Measurements from ENCODE around the gene GAB1.

GAB1 gene

GRCh38 chr4:143396695-143397094 lies 60.0 kb downstream of the GAB1 start:
- H3K27ac ChIP-seq (ENCODE audit: low read depth, low read length) = no peak overlapping the region
- H3K4me1 ChIP-seq (ENCODE audit: control insufficient read depth in 1 of 2, insufficient read depth in 2 of 2, low read length in 2 of 2) = peaks cover 0 to 16% of the 10 kb centered on the region in 2 donors
- H3K9me3 ChIP-seq (ENCODE audit: control insufficient read depth in 1 of 2, low read length in 2 of 2) = no peaks in the 10 kb centered on the region
- H3K4me3 ChIP-seq (ENCODE audit: low read depth in 1 of 2, low read length in 2 of 2) = no peak overlapping the region
- no peak overlapping the region for H3K9ac ChIP-seq (ENCODE audit: low read depth in 1 of 2, low read length in 2 of 2)
- H3K36me3 ChIP-seq (ENCODE audit: control insufficient read depth in 1 of 2, insufficient read depth in 2 of 2, low read length in 2 of 2) = no peaks in the 10 kb centered on the region
- H3K27me3 ChIP-seq (ENCODE audit: control insufficient read depth in 1 of 2, insufficient read depth in 2 of 2, low read length in 2 of 2) = no peaks in the 10 kb centered on the region

DNA sequence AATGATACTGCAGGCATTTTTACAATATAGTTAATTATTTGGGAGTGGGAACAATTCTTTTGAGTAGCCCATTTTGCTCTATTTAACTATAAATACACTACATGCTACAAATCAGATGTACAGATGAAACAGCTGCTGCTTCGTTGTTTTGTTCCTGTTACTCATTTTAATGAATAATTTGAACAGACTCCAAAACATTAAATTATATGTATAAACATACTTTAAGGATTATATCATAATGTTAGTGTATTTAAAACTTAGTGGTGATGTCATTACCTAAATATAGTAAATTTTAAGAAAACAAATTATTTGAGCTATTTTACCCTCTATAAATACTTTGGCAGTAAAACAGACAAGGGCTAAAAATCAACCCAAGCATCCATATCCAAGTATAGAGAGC lies 60.7 kb downstream of the GAB1 start:
- H3K9me3 ChIP-seq (ENCODE audit: control insufficient read depth in 1 of 2, low read length in 2 of 2) = no peaks in the 10 kb centered on the region
- H3K27me3 ChIP-seq (ENCODE audit: control insufficient read depth in 1 of 2, insufficient read depth in 2 of 2, low read length in 2 of 2) = no peaks in the 10 kb centered on the region
- H3K4me3 ChIP-seq (ENCODE audit: low read depth in 1 of 2, low read length in 2 of 2) = no peak overlapping the region
- H3K4me1 ChIP-seq (ENCODE audit: control insufficient read depth in 1 of 2, insufficient read depth in 2 of 2, low read length in 2 of 2) = peaks cover 0 to 15% of the 10 kb centered on the region in 2 donors
- no peak overlapping the region for H3K9ac ChIP-seq (ENCODE audit: low read depth in 1 of 2, low read length in 2 of 2)
- H3K36me3 ChIP-seq (ENCODE audit: control insufficient read depth in 1 of 2, insufficient read depth in 2 of 2, low read length in 2 of 2) = no peaks in the 10 kb centered on the region
- H3K27ac ChIP-seq (ENCODE audit: low read depth, low read length) = no peak overlapping the region

GRCh38 chr4:143397887-143398286 lies 61.2 kb downstream of the GAB1 start:
- Histone ChIP-seq H3K4me3 (ENCODE audit: low read depth in 1 of 2, low read length in 2 of 2) (no peak overlapping the region), H3K36me3 (ENCODE audit: control insufficient read depth in 1 of 2, insufficient read depth in 2 of 2, low read length in 2 of 2) (no peaks in the 10 kb centered on the region), H3K4me1 (ENCODE audit: control insufficient read depth in 1 of 2, insufficient read depth in 2 of 2, low read length in 2 of 2) (peaks cover 0 to 20% of the 10 kb centered on the region in 2 donors), H3K9ac (ENCODE audit: low read depth in 1 of 2, low read length in 2 of 2) (no peak overlapping the region), H3K9me3 (ENCODE audit: control insufficient read depth in 1 of 2, low read length in 2 of 2) (no peaks in the 10 kb centered on the region), H3K27ac (ENCODE audit: low read depth, low read length) (no peak overlapping the region), H3K27me3 (ENCODE audit: control insufficient read depth in 1 of 2, insufficient read depth in 2 of 2, low read length in 2 of 2) (no peaks in the 10 kb centered on the region)

DNA sequence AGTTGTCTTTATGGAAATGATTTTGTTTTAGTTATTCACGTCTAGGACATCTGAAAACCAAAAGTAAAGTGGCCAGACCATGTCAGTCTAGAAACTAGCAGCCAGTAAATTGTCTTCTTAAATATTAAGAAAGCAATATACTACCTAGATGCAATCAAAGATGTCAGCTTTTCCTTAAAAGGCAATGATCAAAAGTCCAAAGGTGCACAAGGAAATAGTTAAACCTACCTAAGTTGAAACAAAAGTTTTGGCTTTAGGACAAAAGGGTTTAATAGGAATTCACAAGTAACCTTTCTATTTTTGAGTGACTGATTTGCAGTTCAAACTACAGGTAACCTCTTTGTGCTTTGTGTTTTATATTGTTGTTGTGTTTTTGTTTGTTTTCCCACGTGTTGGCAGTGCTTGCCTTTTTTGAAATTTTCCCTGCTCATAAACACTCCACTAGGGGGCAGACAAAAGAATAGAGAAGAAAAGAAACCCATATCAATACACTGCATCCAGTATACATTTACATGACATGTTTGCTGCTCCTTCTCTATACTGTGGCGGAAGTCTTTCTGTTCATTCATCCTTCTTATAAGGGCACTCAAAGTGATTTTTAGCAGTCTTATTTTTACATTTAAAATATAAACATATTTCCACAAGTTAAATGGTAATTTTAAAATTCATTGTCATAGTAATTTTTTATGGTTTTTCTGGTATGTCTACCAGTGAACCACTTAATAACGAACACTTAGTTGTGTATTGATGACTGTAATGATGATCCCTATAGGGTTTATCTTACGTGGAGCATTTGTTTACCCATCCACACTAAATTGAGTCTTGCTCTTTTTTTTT lies 62.7 kb downstream of the GAB1 start:
- H3K4me1 ChIP-seq (ENCODE audit: control insufficient read depth in 1 of 2, insufficient read depth in 2 of 2, low read length in 2 of 2) = peaks cover 8 to 34% of the 10 kb centered on the region in 2 donors
- no peaks in the 10 kb centered on the region for H3K36me3 ChIP-seq (ENCODE audit: control insufficient read depth in 1 of 2, insufficient read depth in 2 of 2, low read length in 2 of 2)
- H3K27ac ChIP-seq (ENCODE audit: low read depth, low read length) = no peak overlapping the region

DNA sequence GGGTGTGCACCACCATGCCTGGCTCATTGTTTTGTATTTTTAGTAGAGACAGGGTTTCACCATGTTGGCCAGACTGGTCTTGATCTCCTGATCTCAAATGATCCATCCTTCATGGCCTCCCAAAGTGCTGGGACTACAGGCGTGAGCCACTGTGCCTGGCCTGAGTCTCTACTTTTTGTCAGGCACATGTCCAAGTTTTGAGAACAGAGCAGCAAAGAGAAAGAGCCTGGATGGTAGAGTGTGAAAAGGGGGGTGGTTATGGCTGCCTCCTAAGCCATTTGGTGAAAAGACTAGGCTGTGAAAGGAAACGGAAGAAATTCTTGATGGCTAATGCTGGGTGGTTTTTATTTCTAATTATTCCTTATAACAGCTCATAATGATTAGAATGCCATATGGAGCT lies 63.4 kb downstream of the GAB1 start:
- Histone ChIP-seq H3K27me3 (ENCODE audit: control insufficient read depth in 1 of 2, insufficient read depth in 2 of 2, low read length in 2 of 2) (no peaks in the 10 kb centered on the region), H3K27ac (ENCODE audit: low read depth, low read length) (no peak overlapping the region), H3K4me1 (ENCODE audit: control insufficient read depth in 1 of 2, insufficient read depth in 2 of 2, low read length in 2 of 2) (peaks cover 15 to 42% of the 10 kb centered on the region in 2 donors), H3K9me3 (ENCODE audit: control insufficient read depth in 1 of 2, low read length in 2 of 2) (no peaks in the 10 kb centered on the region), H3K9ac (ENCODE audit: low read depth in 1 of 2, low read length in 2 of 2) (no peak overlapping the region), H3K4me3 (ENCODE audit: low read depth in 1 of 2, low read length in 2 of 2) (no peak overlapping the region), H3K36me3 (ENCODE audit: control insufficient read depth in 1 of 2, insufficient read depth in 2 of 2, low read length in 2 of 2) (no peaks in the 10 kb centered on the region)

More for the DNA sequence above, 62.7 kb downstream of the GAB1 start:
- peak overlapping the region in 1 of 2 donors; percentile 11 for H3K4me3 ChIP-seq (ENCODE audit: low read depth in 1 of 2, low read length in 2 of 2)
- no peaks in the 10 kb centered on the region for H3K27me3 ChIP-seq (ENCODE audit: control insufficient read depth in 1 of 2, insufficient read depth in 2 of 2, low read length in 2 of 2)
- no peak overlapping the region for H3K9ac ChIP-seq (ENCODE audit: low read depth in 1 of 2, low read length in 2 of 2)
- H3K9me3 ChIP-seq (ENCODE audit: control insufficient read depth in 1 of 2, low read length in 2 of 2) = no peaks in the 10 kb centered on the region

DNA sequence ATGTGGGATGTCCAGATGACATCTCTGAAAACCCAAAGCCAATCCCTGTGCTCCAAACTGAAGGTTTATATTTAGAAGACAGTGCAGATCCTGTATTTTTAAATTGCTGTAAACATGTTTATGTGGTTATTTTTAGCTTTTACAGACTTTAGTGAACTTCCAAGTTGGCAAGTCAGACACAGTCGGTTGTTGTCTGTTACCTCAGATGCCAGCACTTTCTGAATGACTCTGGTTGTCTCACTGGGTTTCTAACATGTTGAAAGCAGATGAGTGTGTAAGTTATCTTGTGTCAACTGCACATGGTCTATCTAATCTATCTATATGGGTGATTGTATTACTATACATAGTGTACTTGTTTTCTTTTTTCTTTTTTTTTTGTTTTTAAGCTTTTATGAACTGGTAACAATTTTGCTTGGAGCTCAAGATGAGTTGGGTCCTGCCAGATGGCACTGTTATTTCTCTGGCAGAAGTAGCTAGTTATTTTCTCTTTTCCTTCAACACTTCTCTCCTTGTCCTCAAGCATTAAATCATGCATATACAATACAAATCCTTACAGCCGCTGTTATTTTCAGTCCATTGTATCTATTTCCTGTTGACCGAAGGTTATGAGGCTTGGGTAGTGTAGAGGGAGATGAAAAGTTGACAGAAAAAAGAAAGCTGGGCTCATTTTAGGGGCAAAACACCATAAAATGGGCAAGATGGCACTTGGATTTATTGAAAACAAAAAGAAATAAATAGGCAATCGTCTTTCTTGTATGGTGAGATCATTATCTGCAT lies 66.3 kb downstream of the GAB1 start:
- Histone ChIP-seq H3K9ac (ENCODE audit: low read depth in 1 of 2, low read length in 2 of 2) (no peak overlapping the region), H3K27ac (ENCODE audit: low read depth, low read length) (no peak overlapping the region), H3K27me3 (ENCODE audit: control insufficient read depth in 1 of 2, insufficient read depth in 2 of 2, low read length in 2 of 2) (no peaks in the 10 kb centered on the region), H3K4me1 (ENCODE audit: control insufficient read depth in 1 of 2, insufficient read depth in 2 of 2, low read length in 2 of 2) (peaks cover 32 to 55% of the 10 kb centered on the region in 2 donors), H3K36me3 (ENCODE audit: control insufficient read depth in 1 of 2, insufficient read depth in 2 of 2, low read length in 2 of 2) (no peaks in the 10 kb centered on the region), H3K9me3 (ENCODE audit: control insufficient read depth in 1 of 2, low read length in 2 of 2) (no peaks in the 10 kb centered on the region), H3K4me3 (ENCODE audit: low read depth in 1 of 2, low read length in 2 of 2) (no peak overlapping the region)

DNA sequence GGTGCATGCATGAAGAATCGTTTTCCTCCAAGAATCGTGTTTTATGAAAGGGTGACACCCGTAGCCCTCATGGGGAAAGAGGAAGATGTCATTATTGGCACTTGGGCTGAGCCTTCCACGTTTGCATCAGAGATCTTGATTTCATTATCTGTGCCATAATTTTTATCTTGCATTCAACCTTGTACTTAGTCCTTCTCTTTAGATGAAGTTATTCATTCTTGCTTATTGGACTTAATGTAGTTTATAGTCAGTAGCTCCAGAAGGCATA lies 66.8 kb downstream of the GAB1 start:
- no peak overlapping the region for H3K9ac ChIP-seq (ENCODE audit: low read depth in 1 of 2, low read length in 2 of 2)
- H3K9me3 ChIP-seq (ENCODE audit: control insufficient read depth in 1 of 2, low read length in 2 of 2) = no peaks in the 10 kb centered on the region
- H3K27me3 ChIP-seq (ENCODE audit: control insufficient read depth in 1 of 2, insufficient read depth in 2 of 2, low read length in 2 of 2) = no peaks in the 10 kb centered on the region
- H3K4me1 ChIP-seq (ENCODE audit: control insufficient read depth in 1 of 2, insufficient read depth in 2 of 2, low read length in 2 of 2) = peaks cover 32 to 51% of the 10 kb centered on the region in 2 donors
- H3K36me3 ChIP-seq (ENCODE audit: control insufficient read depth in 1 of 2, insufficient read depth in 2 of 2, low read length in 2 of 2) = no peaks in the 10 kb centered on the region
- no peak overlapping the region for H3K4me3 ChIP-seq (ENCODE audit: low read depth in 1 of 2, low read length in 2 of 2)
- no peak overlapping the region for H3K27ac ChIP-seq (ENCODE audit: low read depth, low read length)

GRCh38 chr4:143404555-143404954 lies 67.9 kb downstream of the GAB1 start:
- Histone ChIP-seq H3K36me3 (ENCODE audit: control insufficient read depth in 1 of 2, insufficient read depth in 2 of 2, low read length in 2 of 2) (no peaks in the 10 kb centered on the region), H3K4me1 (ENCODE audit: control insufficient read depth in 1 of 2, insufficient read depth in 2 of 2, low read length in 2 of 2) (peaks cover 32 to 49% of the 10 kb centered on the region in 2 donors), H3K4me3 (ENCODE audit: low read depth in 1 of 2, low read length in 2 of 2) (no peak overlapping the region), H3K27me3 (ENCODE audit: control insufficient read depth in 1 of 2, insufficient read depth in 2 of 2, low read length in 2 of 2) (no peaks in the 10 kb centered on the region), H3K9me3 (ENCODE audit: control insufficient read depth in 1 of 2, low read length in 2 of 2) (no peaks in the 10 kb centered on the region), H3K27ac (ENCODE audit: low read depth, low read length) (no peak overlapping the region), H3K9ac (ENCODE audit: low read depth in 1 of 2, low read length in 2 of 2) (no peak overlapping the region)

- peaks cover 32 to 49% of the 10 kb centered on the region in 2 donors for H3K4me1 ChIP-seq (ENCODE audit: control insufficient read depth in 1 of 2, insufficient read depth in 2 of 2, low read length in 2 of 2)
- no peaks in the 10 kb centered on the region for H3K36me3 ChIP-seq (ENCODE audit: control insufficient read depth in 1 of 2, insufficient read depth in 2 of 2, low read length in 2 of 2)
- no peaks in the 10 kb centered on the region for H3K9me3 ChIP-seq (ENCODE audit: control insufficient read depth in 1 of 2, low read length in 2 of 2)
- H3K27ac ChIP-seq (ENCODE audit: low read depth, low read length) = peak overlapping the region; percentile 1
- H3K27me3 ChIP-seq (ENCODE audit: control insufficient read depth in 1 of 2, insufficient read depth in 2 of 2, low read length in 2 of 2) = no peaks in the 10 kb centered on the region
- H3K4me3 ChIP-seq (ENCODE audit: low read depth in 1 of 2, low read length in 2 of 2) = peak overlapping the region; percentile 7 to 50
- no peak overlapping the region for H3K9ac ChIP-seq (ENCODE audit: low read depth in 1 of 2, low read length in 2 of 2)
Measured at GRCh38 chr4:143405075-143405730, 68.5 kb downstream of the GAB1 start.

DNA sequence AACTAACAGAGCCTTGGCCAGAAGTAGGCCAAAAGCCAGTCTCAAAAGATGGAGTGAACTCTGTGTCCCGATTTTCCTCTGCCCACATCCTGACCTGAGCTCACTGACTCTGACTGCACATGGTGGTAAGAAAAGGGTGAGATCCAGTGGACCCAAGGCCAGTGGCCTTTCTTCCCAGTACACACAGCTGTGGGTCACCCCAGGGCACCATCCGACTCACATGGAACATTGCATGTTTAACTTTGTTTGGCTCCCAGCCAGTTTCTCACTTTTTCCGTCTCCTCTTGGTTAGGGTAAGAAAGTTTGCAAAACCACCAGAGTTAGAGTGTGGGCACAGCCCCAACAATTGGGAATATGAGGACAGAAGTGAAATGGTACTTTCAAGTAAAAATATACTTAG lies 69.8 kb downstream of the GAB1 start:
- Histone ChIP-seq H3K27ac (ENCODE audit: low read depth, low read length) (no peak overlapping the region), H3K36me3 (ENCODE audit: control insufficient read depth in 1 of 2, insufficient read depth in 2 of 2, low read length in 2 of 2) (no peaks in the 10 kb centered on the region), H3K27me3 (ENCODE audit: control insufficient read depth in 1 of 2, insufficient read depth in 2 of 2, low read length in 2 of 2) (no peaks in the 10 kb centered on the region), H3K9me3 (ENCODE audit: control insufficient read depth in 1 of 2, low read length in 2 of 2) (no peaks in the 10 kb centered on the region), H3K4me1 (ENCODE audit: control insufficient read depth in 1 of 2, insufficient read depth in 2 of 2, low read length in 2 of 2) (peaks cover 32 to 60% of the 10 kb centered on the region in 2 donors), H3K9ac (ENCODE audit: low read depth in 1 of 2, low read length in 2 of 2) (no peak overlapping the region), H3K4me3 (ENCODE audit: low read depth in 1 of 2, low read length in 2 of 2) (no peak overlapping the region)
